T-helper 2 cell treated with Interferon-gamma antibody and Interleukin-4, amounts not matched to agents 5 μg/mL and 100 μg/mL, for 36 hours (primary cell): Measurements from ENCODE around the gene ESYT1.

Experiments
- DNase-seq: peaks from one replicate; pipeline ENCODE4 v3.0.0; 2021; ENCODE audit warnings: low spot score
- H3K27ac Mint-ChIP-seq: one replicate; pipeline ENCODE4 v1.8.0; 2021; ENCODE audit warnings: mild to moderate bottlenecking, mixed read lengths
- H3K27me3 Mint-ChIP-seq: one replicate; pipeline ENCODE4 v1.8.0; 2021; ENCODE audit warnings: low read depth, mixed read lengths
- H3K36me3 Mint-ChIP-seq: one replicate; pipeline ENCODE4 v1.8.0; 2021; ENCODE audit warnings: low read depth, mixed read lengths
- H3K4me1 Mint-ChIP-seq: one replicate; pipeline ENCODE4 v1.8.0; 2021; ENCODE audit warnings: low read depth, mixed read lengths
- H3K4me3 Mint-ChIP-seq: one replicate; pipeline ENCODE4 v1.8.0; 2022; ENCODE audit warnings: mild to moderate bottlenecking, moderate library complexity, mixed read lengths
- H3K9me3 Mint-ChIP-seq: one replicate; pipeline ENCODE4 v1.8.0; 2021; ENCODE audit warnings: mixed read lengths

ESYT1 gene

DNA sequence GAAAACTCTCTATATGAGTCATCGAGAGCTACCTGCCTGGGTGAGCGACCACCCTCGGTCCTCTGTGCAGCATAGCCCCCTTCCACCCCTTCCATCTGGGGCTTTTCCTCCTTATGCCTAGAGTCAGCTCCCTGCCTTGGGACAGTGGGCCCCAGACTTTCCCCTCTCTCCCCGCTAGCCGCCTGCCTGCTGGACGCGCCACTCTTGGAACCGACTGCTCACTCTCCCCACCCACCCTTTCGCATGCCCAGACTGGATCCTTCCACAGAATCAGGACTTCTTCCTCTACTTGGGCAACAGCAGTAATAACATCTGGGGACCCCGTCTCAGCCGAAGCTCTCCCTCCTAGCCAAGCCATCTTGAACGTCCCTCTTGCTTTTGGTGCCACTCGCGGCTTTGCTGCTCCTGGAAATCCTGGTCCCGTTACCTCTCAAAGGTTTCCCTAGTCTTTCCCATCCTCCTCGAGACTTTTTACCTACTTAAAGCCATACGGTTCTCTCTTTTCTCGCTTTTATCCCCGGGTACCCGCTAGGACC lies 671 bp downstream of the ESYT1 start:
- no peak for DNase-seq
- Mint-ChIP-seq H3K9me3 (peaks cover 6% of the 10 kb centered on the region), H3K36me3 (peaks cover 56% of the 10 kb centered on the region), H3K27me3 (no peaks in the 10 kb centered on the region), H3K27ac (peak overlapping the region; percentile 91), H3K4me1 (peaks cover 61% of the 10 kb centered on the region), H3K4me3 (peak overlapping the region; percentile 94)

DNA sequence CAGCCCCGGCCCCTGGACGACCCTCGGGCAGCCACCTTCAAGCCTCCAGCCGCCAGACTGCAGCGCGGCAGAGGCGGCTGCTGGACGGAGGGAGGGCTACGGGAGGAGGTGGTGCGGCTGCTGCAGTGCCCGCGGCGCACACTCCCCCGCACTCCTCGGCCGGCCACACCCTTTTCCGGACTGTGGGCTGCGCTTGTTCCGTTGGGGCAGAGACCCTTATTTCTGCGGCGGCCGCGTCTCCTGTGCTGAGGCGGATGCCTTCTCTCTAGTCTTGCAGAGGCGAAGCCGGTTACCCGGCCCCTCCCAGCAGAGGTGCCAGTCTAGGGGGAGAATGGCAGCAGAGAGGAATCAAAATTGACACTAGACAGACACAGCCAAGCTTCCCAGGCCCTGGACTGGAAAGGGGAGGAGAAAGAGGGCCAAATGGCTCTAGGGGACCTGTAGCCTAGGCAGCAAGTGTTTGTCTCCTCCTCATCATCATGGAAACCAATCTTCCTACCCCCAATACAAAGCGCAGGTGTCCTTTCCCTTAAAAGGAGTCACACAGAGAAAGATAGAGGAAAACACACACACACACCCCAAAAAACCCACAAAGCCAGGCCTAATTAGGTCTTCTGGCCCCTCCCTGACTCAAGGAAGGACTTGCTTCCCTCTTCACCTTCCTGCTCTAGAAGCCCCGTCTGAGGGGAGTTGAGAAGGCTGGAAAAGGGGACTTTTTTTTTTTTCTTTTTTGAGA lies 1.3 kb downstream of the ESYT1 start:
- peak overlapping the region; percentile 94 for H3K4me3 Mint-ChIP-seq
- peak overlapping the region; percentile 91 for H3K27ac Mint-ChIP-seq
- peaks cover 60% of the 10 kb centered on the region for H3K4me1 Mint-ChIP-seq
- H3K9me3 Mint-ChIP-seq: peaks cover 6% of the 10 kb centered on the region
- peak; percentile 81 for DNase-seq
- H3K27me3 Mint-ChIP-seq: no peaks in the 10 kb centered on the region
- peaks cover 57% of the 10 kb centered on the region for H3K36me3 Mint-ChIP-seq

DNA sequence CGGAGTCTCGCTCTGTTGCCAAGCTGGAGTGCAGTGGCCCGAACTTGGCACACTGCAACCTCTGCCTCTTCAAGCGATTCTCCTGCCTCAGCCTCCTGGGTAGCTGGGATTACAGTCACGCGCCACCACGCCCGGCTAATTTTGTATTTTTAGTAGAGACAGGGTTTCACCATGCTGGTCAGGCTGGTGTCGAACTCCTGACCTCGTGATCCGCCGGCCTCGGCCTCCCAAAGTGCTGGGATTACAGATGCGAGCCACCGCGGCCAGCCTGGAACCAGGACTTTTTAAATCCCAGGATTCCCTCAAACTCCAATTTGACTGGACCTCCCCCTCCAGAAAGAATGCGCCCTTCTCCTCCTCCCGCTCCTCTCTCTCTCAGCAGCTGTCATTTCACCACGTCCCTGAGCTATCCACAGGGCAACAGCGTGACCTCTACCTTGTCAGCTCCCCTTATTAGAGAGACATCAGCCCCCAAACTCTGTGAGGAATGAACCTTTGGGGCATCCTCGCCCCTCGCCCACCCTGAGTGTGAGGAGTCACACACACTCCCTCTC lies 2.0 kb downstream of the ESYT1 start:
- peaks cover 6% of the 10 kb centered on the region for H3K9me3 Mint-ChIP-seq
- peak overlapping the region; percentile 94 for H3K4me3 Mint-ChIP-seq
- H3K4me1 Mint-ChIP-seq: peaks cover 58% of the 10 kb centered on the region
- peaks cover 58% of the 10 kb centered on the region for H3K36me3 Mint-ChIP-seq
- DNase-seq: no peak
- no peaks in the 10 kb centered on the region for H3K27me3 Mint-ChIP-seq
- H3K27ac Mint-ChIP-seq: peak overlapping the region; percentile 91

GRCh38 chr12:56130876-56131275 lies 2.8 kb downstream of the ESYT1 start:
- no peak for DNase-seq
- Mint-ChIP-seq H3K4me3 (peak overlapping the region; percentile 94), H3K9me3 (peaks cover 6% of the 10 kb centered on the region), H3K4me1 (peaks cover 56% of the 10 kb centered on the region), H3K27ac (peak overlapping the region; percentile 62), H3K27me3 (no peaks in the 10 kb centered on the region), H3K36me3 (peaks cover 64% of the 10 kb centered on the region)

GRCh38 chr12:56134897-56135296 lies 6.8 kb downstream of the ESYT1 start:
- Mint-ChIP-seq H3K4me3 (no peak overlapping the region), H3K27me3 (no peaks in the 10 kb centered on the region), H3K9me3 (peaks cover 6% of the 10 kb centered on the region), H3K27ac (no peak overlapping the region), H3K36me3 (peaks cover 89% of the 10 kb centered on the region), H3K4me1 (peaks cover 63% of the 10 kb centered on the region)
- no peak for DNase-seq

GRCh38 chr12:56137853-56138571 lies 9.9 kb downstream of the ESYT1 start:
- Mint-ChIP-seq H3K9me3 (no peaks in the 10 kb centered on the region), H3K4me1 (peaks cover 55% of the 10 kb centered on the region), H3K4me3 (peak overlapping the region; percentile 48)

GRCh38 chr12:56141946-56142784 lies 14.1 kb downstream of the ESYT1 start:
- Mint-ChIP-seq H3K4me1 (peaks cover 43% of the 10 kb centered on the region), H3K4me3 (no peak overlapping the region), H3K27ac (no peak overlapping the region), H3K27me3 (no peaks in the 10 kb centered on the region), H3K9me3 (no peaks in the 10 kb centered on the region), H3K36me3 (peaks cover 82% of the 10 kb centered on the region)
- DNase-seq: no peak

More at GRCh38 chr12:56137853-56138571, 9.9 kb downstream of the ESYT1 start:
- DNase-seq: no peak
- no peaks in the 10 kb centered on the region for H3K27me3 Mint-ChIP-seq
- peaks cover 86% of the 10 kb centered on the region for H3K36me3 Mint-ChIP-seq
- peak overlapping the region; percentile 80 for H3K27ac Mint-ChIP-seq

- H3K4me3 Mint-ChIP-seq: no peak overlapping the region
- peaks cover 34% of the 10 kb centered on the region for H3K4me1 Mint-ChIP-seq
- no peaks in the 10 kb centered on the region for H3K27me3 Mint-ChIP-seq
- H3K36me3 Mint-ChIP-seq: peaks cover 71% of the 10 kb centered on the region
- DNase-seq: no peak
- no peaks in the 10 kb centered on the region for H3K9me3 Mint-ChIP-seq
- H3K27ac Mint-ChIP-seq: peak overlapping the region; percentile 49
Observed at GRCh38 chr12:56143217-56143616, 15.2 kb downstream of the ESYT1 start.

DNA sequence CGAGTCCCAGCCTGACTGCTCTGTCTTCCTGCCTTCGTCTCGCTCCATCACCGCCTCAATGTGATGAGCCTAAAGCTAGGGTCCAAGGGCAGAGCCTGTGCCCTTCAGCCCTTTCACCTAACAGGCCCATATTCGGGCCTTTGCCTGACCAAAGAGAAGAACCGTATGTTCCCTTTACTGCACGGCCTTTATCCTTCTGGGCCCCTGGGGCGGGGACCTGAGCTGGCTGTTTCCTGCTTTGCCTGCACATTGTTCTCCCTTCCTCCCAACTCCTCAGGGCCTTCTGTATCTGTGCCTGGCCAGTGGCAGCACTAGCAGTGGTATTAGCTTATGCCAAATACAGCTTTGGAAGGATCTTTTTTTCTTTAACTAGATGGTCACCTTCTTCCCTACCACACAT lies 15.8 kb downstream of the ESYT1 start:
- Mint-ChIP-seq H3K4me3 (no peak overlapping the region), H3K4me1 (peaks cover 27% of the 10 kb centered on the region), H3K27ac (peak overlapping the region; percentile 22), H3K36me3 (peaks cover 65% of the 10 kb centered on the region), H3K27me3 (no peaks in the 10 kb centered on the region), H3K9me3 (no peaks in the 10 kb centered on the region)
- DNase-seq: no peak

DNA sequence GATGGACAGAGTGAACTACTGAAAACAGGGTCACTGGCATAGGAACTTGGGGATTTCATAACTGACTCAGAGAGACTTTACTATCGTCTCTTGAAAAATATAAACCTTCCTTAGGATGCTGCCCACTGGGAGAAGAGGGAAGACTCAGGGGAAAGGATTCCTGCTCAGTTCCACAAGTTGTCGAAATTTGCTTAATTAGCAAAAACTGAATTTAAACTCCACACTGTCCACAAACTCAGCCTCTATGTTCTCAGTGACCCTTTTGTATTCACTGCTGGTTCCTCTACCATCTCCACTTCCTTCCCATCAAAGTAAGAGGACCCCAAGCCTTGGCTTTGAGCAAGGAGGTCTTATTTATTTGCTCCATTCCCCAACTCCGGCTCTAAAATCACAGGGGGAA lies 17.1 kb downstream of the ESYT1 start:
- Mint-ChIP-seq H3K4me3 (no peak overlapping the region), H3K36me3 (peaks cover 55% of the 10 kb centered on the region), H3K4me1 (peaks cover 26% of the 10 kb centered on the region), H3K27me3 (no peaks in the 10 kb centered on the region), H3K27ac (no peak overlapping the region), H3K9me3 (no peaks in the 10 kb centered on the region)
- no peak for DNase-seq

DNA sequence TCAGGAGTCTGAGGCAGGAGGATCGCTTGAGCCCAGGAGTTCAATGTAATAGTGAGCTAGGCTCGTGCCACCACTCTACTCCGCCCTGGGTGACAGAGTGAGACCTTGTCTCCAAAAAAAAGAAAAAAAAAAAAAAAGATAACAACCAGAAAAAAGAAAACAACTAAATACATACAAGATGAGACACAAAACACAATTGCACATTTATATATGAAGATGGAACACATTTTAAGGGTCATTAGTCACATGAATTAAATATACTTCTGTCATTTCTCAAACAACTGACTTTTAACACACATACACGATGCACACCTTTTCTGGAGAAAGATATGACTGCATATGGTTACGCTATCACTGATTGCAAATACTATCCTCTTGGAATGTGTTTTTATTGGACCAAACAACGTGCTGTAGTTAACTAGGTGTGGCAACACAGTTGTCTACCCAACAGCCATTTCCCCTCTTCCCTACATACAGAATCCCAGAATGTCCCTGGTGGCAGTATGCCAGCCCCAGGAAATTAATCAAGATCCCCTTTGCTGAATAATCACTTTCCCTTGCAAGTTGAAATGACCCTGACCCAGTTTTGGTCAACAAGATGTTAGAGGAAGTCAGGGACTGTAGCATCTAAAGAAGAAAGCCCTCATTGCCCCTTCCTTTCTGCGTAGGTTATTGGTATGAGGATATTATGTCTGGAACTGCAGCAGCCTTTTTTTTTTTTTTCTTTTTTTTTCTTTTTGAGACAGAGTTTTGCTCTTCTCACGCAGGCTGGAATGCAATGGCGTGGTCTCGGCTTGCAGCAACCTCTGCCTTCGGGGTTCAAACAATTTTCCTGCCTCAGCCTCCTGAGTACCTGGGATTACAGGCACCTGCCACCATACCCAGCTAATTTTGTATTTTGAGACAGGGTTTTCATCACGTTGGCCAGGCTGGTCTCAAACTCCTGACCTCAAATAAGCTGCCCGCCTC lies 18.7 kb downstream of the ESYT1 start:
- Mint-ChIP-seq H3K27ac (peak overlapping the region; percentile 50), H3K36me3 (peaks cover 44% of the 10 kb centered on the region), H3K4me3 (no peak overlapping the region), H3K27me3 (no peaks in the 10 kb centered on the region), H3K4me1 (peaks cover 30% of the 10 kb centered on the region), H3K9me3 (no peaks in the 10 kb centered on the region)
- DNase-seq: no peak

GRCh38 chr12:56150563-56150962 lies 22.5 kb downstream of the ESYT1 start:
- no peak for DNase-seq
- H3K4me1 Mint-ChIP-seq: peaks cover 35% of the 10 kb centered on the region

More at GRCh38 chr12:56150563-56150962, 22.5 kb downstream of the ESYT1 start:
- H3K36me3 Mint-ChIP-seq: peaks cover 14% of the 10 kb centered on the region
- peak overlapping the region; percentile 94 for H3K4me3 Mint-ChIP-seq
- H3K27me3 Mint-ChIP-seq: no peaks in the 10 kb centered on the region
- H3K9me3 Mint-ChIP-seq: no peaks in the 10 kb centered on the region
- peak overlapping the region; percentile 100 for H3K27ac Mint-ChIP-seq
